T follicular helper cell (primary cell): ENCODE data around the gene LRRC75B.
A peak's percentile ranks its signal among the peaks of the same experiment; 100 is the strongest.

Experiments
- DNase-seq: peaks from one replicate; pipeline ENCODE4 v3.0.0-alpha.2; 2020; ENCODE audit warnings: low read depth

Gene LRRC75B

GRCh38 chr22:24585461-24585860 lies 7.4 kb downstream of the LRRC75B start:
- DNase-seq, result no peak

GRCh38 chr22:24584871-24585411 lies 7.9 kb downstream of the LRRC75B start:
- DNase-seq, result no peak

GRCh38 chr22:24584166-24584790 lies 8.6 kb downstream of the LRRC75B start:
- DNase-seq, result no peak

- no peak for DNase-seq
Observed at GRCh38 chr22:24583221-24584165, 9.4 kb downstream of the LRRC75B start.

GRCh38 chr22:24582056-24582814 lies 10.6 kb downstream of the LRRC75B start:
- DNase-seq, result no peak

GRCh38 chr22:24580276-24580675 lies 12.6 kb downstream of the LRRC75B start:
- no peak for DNase-seq

- DNase-seq, result no peak
Observed at GRCh38 chr22:24579258-24579601, 13.6 kb downstream of the LRRC75B start.

- DNase-seq, result no peak
Observed at GRCh38 chr22:24578355-24579257, 14.3 kb downstream of the LRRC75B start.

- no peak for DNase-seq
Observed at GRCh38 chr22:24576778-24577177, 16.1 kb downstream of the LRRC75B start.

- DNase-seq, result no peak
Observed at GRCh38 chr22:24571266-24571665, 21.6 kb downstream of the LRRC75B start.

- DNase-seq, result no peak
Observed at GRCh38 chr22:24567668-24568067, 25.2 kb downstream of the LRRC75B start.

- no peak for DNase-seq
Observed at GRCh38 chr22:24566899-24567511, 25.9 kb downstream of the LRRC75B start.

- no peak for DNase-seq
Observed at GRCh38 chr22:24565077-24565476, 27.8 kb downstream of the LRRC75B start.

GRCh38 chr22:24564376-24565058 lies 28.4 kb downstream of the LRRC75B start:
- DNase-seq, result no peak

- DNase-seq, result no peak
Observed at GRCh38 chr22:24563246-24563645, 29.6 kb downstream of the LRRC75B start.

GRCh38 chr22:24559471-24559870 lies 33.4 kb downstream of the LRRC75B start:
- no peak for DNase-seq

- peak; percentile 99 for DNase-seq
Observed at GRCh38 chr22:24555165-24556039, 37.5 kb downstream of the LRRC75B start, which contains the start of gene SNRPD3. TSS of gene SNRPD3 (plus strand) at chr22:24555999. CDS start at chr22:24557675, 1,676 bp downstream.

GRCh38 chr22:24554313-24555164 lies 38.3 kb downstream of the LRRC75B start, which contains the start of gene GUCD1:
TSS of gene GUCD1 (minus strand) at chr22:24555138. CDS start at chr22:24554991, 147 bp downstream.
- DNase-seq, result no peak
